IPS DF 6.9 (cell line): Measurements from ENCODE around the gene MIGA1.

Experiments used
- DNase-seq: peaks from one replicate; pipeline ENCODE4 v3.0.0-alpha.2; 2013; ENCODE audit warnings: low read depth, low spot score
- H3K27ac ChIP-seq: one replicate; pipeline ENCODE4 v1.5.1; 2013; ENCODE audit warnings: low read length, control low read depth
- H3K27me3 ChIP-seq: 2 replicates; pipeline ENCODE4 v1.6.1; 2013; ENCODE audit warnings: mild to moderate bottlenecking, low read length; ENCODE audit not compliant: control insufficient read depth, insufficient read depth
- H3K36me3 ChIP-seq: 2 replicates; pipeline ENCODE4 v1.6.1; 2013; ENCODE audit warnings: low read length; ENCODE audit not compliant: control insufficient read depth, insufficient read depth
- H3K4me1 ChIP-seq: 2 replicates; pipeline ENCODE4 v1.6.1; 2013; ENCODE audit warnings: low read length; ENCODE audit not compliant: control insufficient read depth, insufficient read depth
- H3K4me3 ChIP-seq: 2 replicates; pipeline ENCODE4 v1.5.1; 2013; ENCODE audit warnings: mild to moderate bottlenecking, low read length
- H3K9me3 ChIP-seq: 2 replicates; pipeline ENCODE4 v1.6.1; 2013; ENCODE audit warnings: low read length, inconsistent platforms; ENCODE audit not compliant: control insufficient read depth, insufficient read depth
- WGBS: extraction: QIAGEN DNeasy Blood & Tissue Kit; methylation state at CpG from one replicate; pipeline ENCODE4 v1.1.7; 2013; ENCODE audit warnings: mixed read lengths, missing lambda C conversion rate; ENCODE audit not compliant: insufficient read length, insufficient coverage; 5-methylcytosine and 5-hydroxymethylcytosine counted together

The MIGA1 gene

DNA sequence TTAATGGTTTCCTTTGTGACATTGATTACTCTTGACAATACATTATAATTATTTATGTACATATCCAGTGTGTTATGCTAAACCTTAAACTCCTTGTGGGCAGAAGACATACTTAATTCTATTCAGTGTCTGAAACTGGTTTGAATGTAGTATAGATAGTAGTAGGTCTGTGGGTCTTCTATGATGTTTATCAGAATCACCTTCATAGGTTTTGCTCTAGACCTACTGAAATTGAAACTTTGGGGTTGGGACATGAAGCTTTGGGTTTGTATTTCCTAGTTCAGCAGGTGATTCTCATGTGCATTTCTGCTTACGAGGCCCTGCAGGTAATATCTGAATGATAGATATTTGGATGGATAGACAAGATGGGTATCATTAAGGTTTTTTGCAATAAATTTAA is 48.6 kb downstream of the MIGA1 start:
- Histone ChIP-seq H3K4me1 (no peaks in the 10 kb centered on the region), H3K36me3 (no peaks in the 10 kb centered on the region), H3K27ac (no peak overlapping the region), H3K9me3 (no peaks in the 10 kb centered on the region), H3K4me3 (no peak overlapping the region), H3K27me3 (no peaks in the 10 kb centered on the region)
- WGBS: no CpG with 5 or more reads among the region's 1 CpG
- DNase-seq: no peak

DNA sequence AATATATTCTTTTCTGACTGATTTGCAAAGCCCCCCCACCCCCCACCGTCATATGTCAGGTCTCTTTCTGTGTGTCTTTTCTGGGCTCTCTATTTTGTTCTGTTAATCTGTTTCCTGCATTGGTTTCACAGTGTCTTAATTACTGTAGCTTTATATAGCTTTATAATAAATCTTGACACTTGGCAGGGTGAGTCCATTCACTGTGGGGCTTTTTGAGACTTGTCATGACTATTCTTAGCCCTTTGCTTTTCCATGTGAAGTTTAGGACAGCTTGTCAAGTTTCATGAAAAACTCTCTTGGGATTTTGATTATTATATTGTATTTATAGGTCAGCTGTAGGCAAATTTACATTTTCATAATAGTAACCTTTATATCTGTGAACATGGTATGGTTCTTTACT is 50.4 kb downstream of the MIGA1 start:
- no peak overlapping the region for H3K27ac ChIP-seq
- no peak overlapping the region for H3K4me3 ChIP-seq
- H3K36me3 ChIP-seq: no peaks in the 10 kb centered on the region
- H3K9me3 ChIP-seq: no peaks in the 10 kb centered on the region
- no peaks in the 10 kb centered on the region for H3K4me1 ChIP-seq
- DNase-seq: no peak
- H3K27me3 ChIP-seq: no peaks in the 10 kb centered on the region
- WGBS: no CpG with 5 or more reads among the region's 1 CpG

DNA sequence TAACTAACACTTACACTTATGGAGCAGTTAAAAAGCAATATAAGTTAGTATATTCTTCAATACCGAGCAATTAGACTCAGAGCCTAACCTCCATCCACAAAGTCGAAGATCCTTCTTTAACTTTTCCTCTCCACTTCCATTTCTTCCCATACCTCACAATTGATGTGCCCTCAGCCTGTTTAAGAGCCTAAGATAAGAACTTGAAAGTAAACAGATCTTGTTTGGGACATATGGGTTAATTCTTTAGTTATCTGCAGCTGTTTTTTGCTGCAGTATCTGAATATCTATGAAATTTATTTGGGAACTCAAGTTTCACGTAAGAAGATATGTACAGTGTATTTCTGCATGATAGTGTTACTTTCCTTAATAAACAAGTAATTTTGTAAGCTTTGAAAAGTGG is 51.5 kb downstream of the MIGA1 start:
- H3K27me3 ChIP-seq: no peaks in the 10 kb centered on the region
- H3K4me3 ChIP-seq: no peak overlapping the region
- H3K36me3 ChIP-seq: no peaks in the 10 kb centered on the region
- no peak overlapping the region for H3K27ac ChIP-seq
- H3K4me1 ChIP-seq: no peaks in the 10 kb centered on the region
- no CpG with 5 or more reads among the region's 3 CpGs for WGBS
- no peaks in the 10 kb centered on the region for H3K9me3 ChIP-seq
- DNase-seq: no peak

DNA sequence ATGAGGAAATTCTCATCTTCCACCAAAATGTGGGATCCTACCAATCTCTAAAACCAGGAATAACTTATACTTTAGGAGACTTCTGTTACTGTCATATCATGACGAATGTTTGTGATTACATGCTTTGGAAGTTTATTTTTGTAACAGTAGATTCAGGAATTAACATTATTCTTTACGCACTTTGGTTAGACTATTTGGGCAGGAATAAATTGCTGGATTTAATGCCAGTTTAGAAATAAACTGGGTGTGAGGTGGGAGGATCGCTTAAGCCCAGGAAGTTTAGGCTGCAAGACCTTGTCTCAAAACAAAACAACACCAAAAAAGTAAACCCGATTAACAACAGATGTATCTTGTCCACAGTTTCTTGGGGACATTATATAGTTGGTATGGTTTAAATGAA is 52.1 kb downstream of the MIGA1 start:
- H3K36me3 ChIP-seq: no peaks in the 10 kb centered on the region
- no peaks in the 10 kb centered on the region for H3K9me3 ChIP-seq
- H3K4me3 ChIP-seq: no peak overlapping the region
- H3K27me3 ChIP-seq: no peaks in the 10 kb centered on the region
- DNase-seq: no peak
- WGBS: no CpG with 5 or more reads among the region's 4 CpGs
- H3K27ac ChIP-seq: no peak overlapping the region
- no peaks in the 10 kb centered on the region for H3K4me1 ChIP-seq

DNA sequence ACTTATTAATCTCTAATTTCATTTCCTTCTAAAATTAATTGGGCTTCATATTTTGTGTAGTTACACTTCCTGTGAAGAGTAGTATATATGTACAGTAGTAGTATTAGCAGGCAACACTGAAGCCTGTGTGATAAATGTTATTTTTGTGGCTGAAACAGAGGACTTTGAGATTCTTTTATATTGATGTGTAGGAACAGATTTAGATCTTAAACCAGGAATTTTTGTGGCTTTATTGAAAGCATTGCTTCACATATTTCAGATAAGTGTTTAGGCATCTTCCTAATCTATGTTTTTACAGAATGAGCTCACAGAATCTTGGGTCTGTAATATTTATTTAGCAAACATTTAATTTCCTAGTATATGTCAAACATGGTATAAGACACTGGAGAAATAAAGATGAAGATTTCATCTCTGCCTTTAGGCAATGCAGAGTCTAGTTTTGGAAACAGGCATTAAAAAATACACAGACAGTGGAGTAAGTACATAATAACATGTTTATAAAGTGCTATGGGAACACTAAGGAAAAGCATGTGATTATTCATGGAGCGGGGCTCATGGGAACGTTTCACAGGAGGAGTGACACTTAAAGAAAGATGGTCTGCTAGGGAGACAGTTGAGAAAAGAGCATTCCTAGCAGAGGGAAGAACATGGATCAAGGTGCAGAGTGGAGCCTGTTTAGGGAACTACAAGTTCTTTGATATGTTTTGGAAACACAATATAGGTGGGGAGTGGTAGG is 52.7 kb downstream of the MIGA1 start:
- DNase-seq: no peak
- WGBS: no CpG with 5 or more reads among the region's 2 CpGs

DNA sequence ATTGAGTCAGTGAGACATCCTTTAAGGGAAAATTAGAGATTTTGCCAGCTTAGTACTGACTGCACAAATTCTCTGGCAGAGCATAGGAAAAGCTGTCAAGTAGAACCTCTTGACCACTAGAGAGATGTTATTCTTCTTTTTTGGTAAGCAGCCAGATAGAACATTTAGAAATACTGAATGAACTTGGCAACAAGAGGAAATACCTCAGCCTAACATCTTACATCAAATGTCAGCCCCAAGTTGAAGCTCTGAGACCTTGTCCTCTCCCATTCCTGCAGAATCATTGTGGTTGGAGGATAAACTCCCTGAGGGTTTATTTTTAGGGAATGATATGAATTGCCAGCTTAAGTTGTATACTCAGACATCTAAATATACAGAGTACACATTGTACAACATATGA is 53.5 kb downstream of the MIGA1 start:
- Histone ChIP-seq H3K4me1 (no peaks in the 10 kb centered on the region), H3K9me3 (no peaks in the 10 kb centered on the region), H3K27me3 (no peaks in the 10 kb centered on the region), H3K27ac (no peak overlapping the region), H3K4me3 (no peak overlapping the region), H3K36me3 (no peaks in the 10 kb centered on the region)
- no peak for DNase-seq

More for the DNA sequence above, 52.7 kb downstream of the MIGA1 start:
- Histone ChIP-seq H3K4me1 (no peaks in the 10 kb centered on the region), H3K27ac (no peak overlapping the region), H3K27me3 (no peaks in the 10 kb centered on the region), H3K9me3 (no peaks in the 10 kb centered on the region), H3K36me3 (no peaks in the 10 kb centered on the region), H3K4me3 (no peak overlapping the region)

DNA sequence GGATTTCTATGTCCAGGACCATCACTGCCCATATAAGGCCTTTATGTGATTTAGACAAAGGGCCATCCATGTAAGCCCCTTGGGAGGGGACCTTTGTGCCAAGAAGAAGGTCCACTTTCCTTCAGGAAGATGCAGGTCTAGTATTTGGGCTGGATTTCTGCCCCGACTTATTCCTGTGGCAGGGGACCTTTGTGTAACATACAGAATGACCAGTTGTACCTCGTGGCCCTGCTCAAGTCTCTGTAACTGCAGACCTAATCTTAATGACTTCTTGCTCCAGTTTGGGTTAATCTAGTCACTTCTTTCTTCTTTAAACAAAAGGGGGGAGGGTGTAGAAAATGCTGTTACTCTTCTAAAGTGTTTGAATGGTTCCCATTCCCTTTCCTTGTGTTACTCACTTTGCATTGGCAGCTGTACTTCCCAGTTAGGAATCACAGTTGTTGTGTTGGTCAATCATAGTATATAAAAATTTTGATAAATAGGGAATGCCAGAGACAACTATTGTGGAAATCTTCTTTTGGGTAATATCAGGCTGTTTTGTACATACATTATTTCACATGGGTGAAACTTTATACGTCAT is 54.2 kb downstream of the MIGA1 start:
- H3K27ac ChIP-seq: no peak overlapping the region
- no peaks in the 10 kb centered on the region for H3K27me3 ChIP-seq
- no peak for DNase-seq
- H3K9me3 ChIP-seq: no peaks in the 10 kb centered on the region
- WGBS: 100% methylated on average over 1 of the region's 3 CpGs
- no peak overlapping the region for H3K4me3 ChIP-seq
- no peaks in the 10 kb centered on the region for H3K4me1 ChIP-seq
- no peaks in the 10 kb centered on the region for H3K36me3 ChIP-seq

DNA sequence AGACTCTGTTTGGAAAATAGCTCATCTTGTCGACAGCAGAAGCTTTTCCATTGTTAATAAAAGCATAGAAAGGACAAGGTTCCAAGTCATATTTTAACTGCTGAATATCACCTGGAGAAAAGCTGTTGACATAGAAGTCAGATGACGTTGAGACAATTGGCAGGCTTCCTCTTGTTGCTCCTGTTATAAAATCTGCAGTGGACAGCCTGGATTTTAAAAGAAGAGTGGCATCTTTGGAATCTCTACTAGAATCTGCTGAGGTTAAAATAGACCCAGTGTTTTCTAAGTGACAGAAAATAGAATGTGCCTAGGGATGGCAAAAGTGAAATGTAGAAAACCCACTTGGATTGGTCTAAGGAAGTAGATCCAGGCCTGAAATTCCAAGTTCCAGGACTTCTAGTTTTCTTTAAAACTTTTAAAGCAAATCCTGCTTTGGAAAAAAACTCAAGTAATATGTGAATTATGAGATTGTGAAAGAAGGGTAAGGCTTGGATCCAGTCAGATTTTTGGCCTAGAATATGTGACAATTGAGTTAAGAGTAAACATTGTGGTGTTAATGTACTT is 55.4 kb downstream of the MIGA1 start:
- Histone ChIP-seq H3K4me3 (no peak overlapping the region), H3K36me3 (no peaks in the 10 kb centered on the region), H3K4me1 (no peaks in the 10 kb centered on the region), H3K27ac (no peak overlapping the region), H3K9me3 (no peaks in the 10 kb centered on the region), H3K27me3 (no peaks in the 10 kb centered on the region)
- no CpG with 5 or more reads among the region's 2 CpGs for WGBS
- DNase-seq: no peak

DNA sequence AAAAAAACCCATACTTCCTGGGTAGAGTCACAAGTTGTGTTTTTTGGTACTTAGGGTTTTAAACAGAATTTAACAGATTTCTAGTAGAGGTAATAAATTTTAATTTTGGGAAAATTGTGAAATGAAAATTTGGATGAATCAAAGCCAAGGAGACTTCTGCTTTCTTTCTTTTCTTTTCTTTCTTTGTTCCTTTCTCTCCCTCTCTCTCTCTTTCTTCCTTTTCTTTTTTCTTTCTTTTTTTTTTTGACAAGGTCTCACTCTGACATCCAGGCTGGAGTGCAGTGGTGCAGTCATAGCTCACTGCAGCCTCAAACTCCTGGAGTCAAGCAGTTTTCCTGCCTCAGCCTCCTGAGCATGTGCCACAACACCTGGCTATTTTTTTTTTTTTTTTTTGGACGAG is 62.1 kb downstream of the MIGA1 start:
- no peak overlapping the region for H3K27ac ChIP-seq
- no peak for DNase-seq
- no peaks in the 10 kb centered on the region for H3K4me1 ChIP-seq
- H3K36me3 ChIP-seq: no peaks in the 10 kb centered on the region
- H3K4me3 ChIP-seq: no peak overlapping the region
- WGBS: no CpG with 5 or more reads among the region's 1 CpG
- H3K9me3 ChIP-seq: no peaks in the 10 kb centered on the region
- H3K27me3 ChIP-seq: no peaks in the 10 kb centered on the region

DNA sequence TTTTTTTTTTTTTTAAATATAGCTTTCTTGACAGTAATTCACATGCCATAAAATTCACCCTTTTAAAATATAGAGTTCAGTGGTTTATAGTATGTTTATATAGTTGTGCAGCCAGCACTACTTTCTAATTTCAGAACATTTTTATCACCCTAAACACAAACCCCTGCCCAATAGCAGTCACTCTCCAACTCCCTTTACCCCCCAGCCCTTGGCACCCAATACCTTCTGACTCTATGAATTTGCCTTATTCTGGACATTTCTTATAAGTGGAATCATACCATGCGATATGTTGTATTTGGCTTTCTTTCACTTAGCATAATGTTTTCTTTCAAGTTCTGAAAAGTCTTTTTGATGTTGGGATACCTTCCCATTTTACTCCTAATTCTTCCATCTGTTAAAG is 66.5 kb downstream of the MIGA1 start:
- Histone ChIP-seq H3K36me3 (no peaks in the 10 kb centered on the region), H3K4me3 (no peak overlapping the region), H3K9me3 (no peaks in the 10 kb centered on the region), H3K27me3 (no peaks in the 10 kb centered on the region), H3K27ac (no peak overlapping the region), H3K4me1 (no peaks in the 10 kb centered on the region)
- WGBS: no CpG with 5 or more reads among the region's 1 CpG
- DNase-seq: no peak

DNA sequence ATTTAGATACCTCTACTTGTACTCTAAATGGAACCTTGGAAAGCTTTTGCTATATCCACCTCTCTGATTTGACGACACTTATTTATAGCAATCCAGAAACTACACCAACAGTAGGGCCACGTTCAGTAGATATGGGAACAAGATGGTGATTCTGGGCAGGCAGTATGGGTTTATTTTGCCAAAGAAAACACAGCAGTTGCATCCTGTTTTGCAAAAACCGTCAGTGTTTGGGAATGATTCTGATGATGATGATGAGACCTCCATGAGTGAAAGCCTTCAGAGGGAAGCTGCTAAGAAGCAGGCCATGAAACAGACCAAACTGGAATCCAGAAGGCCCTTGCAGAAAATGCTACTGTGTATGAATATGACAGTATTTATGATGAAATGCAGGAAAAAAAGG is 67.5 kb downstream of the MIGA1 start:
- no peaks in the 10 kb centered on the region for H3K36me3 ChIP-seq
- no peak for DNase-seq
- H3K9me3 ChIP-seq: no peaks in the 10 kb centered on the region
- no peak overlapping the region for H3K27ac ChIP-seq
- no CpG with 5 or more reads among the region's 3 CpGs for WGBS
- no peaks in the 10 kb centered on the region for H3K4me1 ChIP-seq
- no peaks in the 10 kb centered on the region for H3K27me3 ChIP-seq
- H3K4me3 ChIP-seq: no peak overlapping the region
